GM19438 (cell line): ENCODE results near the gene RPS14.
"Not testable (repeated sequence)": the region's sequence is repeated elsewhere in the genome, so short reads cannot be mapped to it uniquely, and the experiment has no call there.

Source experiments
- ATAC-seq: cut with Tn5 transposase; IDR thresholded peaks from one replicate; pipeline ENCODE4 v1.9.1; 2021; ENCODE audit warnings: low read depth; ENCODE audit not compliant: unreplicated experiment

RPS14 gene

DNA sequence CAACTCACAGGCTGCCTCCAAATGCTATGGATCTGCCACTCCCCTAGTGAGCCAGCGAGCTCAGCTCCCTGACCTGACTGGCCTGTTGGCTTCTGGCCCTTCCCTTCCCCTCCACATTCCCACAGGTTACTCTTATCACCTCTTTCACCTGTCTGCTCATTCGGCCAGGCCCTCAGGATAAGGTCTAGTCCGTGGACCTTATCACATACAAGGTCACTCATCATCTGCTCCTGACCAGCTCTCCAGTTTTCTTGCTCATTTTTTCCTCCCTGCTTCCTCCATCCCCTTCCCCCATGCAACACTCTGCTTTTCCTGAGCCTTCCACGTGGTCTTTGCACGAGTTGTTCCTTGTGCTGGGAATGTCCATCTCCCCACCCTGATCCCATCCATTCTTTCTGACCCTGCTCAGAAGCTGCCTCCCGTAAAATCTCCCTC, 32.5 kb upstream of the RPS14 start:
- ATAC-seq, result no peak

DNA sequence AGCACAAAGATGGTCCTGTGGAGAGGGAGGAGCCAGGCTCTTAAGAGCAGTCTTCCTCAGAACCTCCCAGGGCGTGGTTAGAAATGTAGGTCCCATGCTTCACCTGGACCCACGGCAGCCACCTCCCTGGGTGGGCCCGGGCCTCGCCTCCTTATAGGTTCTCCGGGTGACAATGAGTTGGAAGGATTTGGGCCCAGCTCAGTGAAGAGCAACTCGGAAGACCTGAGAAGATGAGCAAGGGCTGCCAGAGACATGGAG, 32.1 kb upstream of the RPS14 start:
- ATAC-seq, result no peak

- ATAC-seq, result no peak
Observed at GRCh38 chr5:150479416-150479815, 29.9 kb upstream of the RPS14 start.

GRCh38 chr5:150476568-150476967, 27.0 kb upstream of the RPS14 start:
- not testable (repeated sequence) for ATAC-seq

DNA sequence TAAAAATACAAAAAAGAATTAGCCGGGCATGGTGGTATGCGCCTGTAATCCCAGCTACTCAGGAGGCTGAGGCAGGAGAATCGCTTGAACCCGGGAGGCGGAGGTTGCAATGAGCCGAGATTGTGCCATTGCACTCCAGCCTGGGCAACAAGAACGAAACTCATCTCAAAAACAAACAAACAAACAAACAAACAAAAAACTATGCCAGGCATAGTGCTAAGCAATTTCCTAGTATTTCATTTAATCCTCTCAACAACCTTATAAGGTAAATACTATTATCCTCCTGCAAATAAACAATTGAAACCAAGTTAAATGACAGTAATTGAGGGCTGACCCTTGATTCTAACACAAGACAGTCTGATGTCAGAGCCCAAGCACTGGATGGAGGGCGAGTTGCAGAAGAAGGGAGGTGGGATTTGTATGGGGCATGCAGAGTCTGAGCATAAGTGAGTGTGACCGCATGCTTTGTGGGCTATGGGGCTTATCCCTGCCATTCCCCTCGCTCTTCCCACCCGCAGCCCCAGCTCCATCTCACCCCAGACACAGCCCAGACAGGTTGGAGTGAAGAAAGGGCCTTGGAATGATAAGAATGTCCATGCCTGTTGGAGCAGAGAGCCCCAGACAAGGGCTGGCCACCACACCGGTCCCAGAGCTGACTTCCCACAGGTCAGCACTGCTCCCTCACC, 24.3 kb upstream of the RPS14 start:
- ATAC-seq, result no peak

DNA sequence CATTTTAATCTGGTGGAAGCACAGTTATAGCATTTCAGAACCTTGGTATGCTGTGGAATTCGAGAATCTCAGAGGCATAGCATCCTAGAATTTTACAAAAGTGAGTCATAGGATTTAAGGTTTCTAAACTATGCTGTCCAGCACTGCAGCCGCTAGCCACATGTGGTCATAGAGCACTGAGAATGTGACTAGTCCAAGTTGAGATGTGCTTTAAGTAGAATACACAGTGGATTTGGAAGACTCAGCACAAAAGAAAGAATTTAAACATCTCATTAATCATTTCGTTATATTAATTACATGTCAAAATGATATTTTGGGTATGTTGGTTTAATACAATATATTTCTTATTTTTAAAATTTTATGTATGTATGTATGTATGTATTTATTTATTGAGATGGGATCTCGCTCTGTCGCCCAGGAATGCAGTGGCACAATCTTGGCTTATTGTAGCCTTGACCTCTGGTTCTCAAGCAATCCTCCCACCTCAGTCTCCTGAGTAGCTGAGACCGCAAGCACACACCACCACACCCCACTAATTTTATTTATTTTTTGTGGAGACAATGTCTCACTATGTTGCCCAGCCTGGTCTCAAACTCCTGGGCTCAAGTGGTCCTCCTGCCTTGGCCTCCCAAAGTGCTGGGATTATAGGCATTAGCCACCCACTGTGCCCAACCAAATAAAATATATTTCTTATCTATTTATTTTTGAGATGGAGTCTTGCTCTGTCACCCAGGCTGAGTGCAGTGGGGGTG, 20.4 kb upstream of the RPS14 start:
- ATAC-seq, result no peak

- no peak for ATAC-seq
Observed at GRCh38 chr5:150468206-150468605, 18.7 kb upstream of the RPS14 start.

DNA sequence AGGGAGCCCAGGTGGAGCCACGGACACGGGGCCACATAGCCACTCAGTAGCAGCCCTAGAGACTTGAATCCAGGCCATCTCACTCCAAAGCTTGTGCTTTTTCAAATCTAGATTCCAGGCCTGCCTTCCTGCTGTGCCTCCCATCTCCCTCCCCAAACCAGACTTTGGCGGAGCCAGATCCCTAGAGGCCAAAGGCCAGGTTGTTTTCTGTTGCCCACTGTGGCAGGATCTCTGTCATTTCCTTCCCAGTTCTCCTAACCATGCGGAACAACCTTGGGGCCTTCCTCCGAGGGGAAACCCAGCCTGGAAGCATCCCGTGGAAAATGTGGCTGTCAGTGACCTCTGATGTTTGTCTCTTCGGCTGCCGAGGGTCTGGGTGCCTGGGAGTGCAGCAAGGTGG, 16.4 kb upstream of the RPS14 start:
- no peak for ATAC-seq

GRCh38 chr5:150464554-150465012, 15.0 kb upstream of the RPS14 start:
- ATAC-seq, result no peak

GRCh38 chr5:150461231-150461630, 11.7 kb upstream of the RPS14 start:
- peak; percentile 82 for ATAC-seq

DNA sequence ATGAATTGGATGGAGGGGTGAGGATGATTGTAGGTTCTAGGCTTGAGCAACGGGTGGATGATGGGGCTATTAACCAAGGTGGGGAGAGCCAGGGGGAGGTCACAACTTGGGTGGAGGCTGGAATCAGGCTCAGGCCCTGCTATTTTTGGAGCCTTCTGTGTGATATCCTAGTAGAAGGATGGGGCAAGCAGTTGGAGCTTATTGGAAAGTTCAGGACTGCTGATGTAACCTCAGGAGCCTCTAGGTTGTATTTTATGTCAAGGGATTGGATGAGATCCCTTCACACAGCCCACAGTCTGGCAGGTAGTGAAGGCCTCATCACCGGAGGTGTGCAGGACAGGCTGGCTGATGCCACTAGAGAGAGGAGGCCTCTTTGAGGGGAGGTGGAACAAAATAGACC, 11.2 kb upstream of the RPS14 start:
- ATAC-seq, result no peak

DNA sequence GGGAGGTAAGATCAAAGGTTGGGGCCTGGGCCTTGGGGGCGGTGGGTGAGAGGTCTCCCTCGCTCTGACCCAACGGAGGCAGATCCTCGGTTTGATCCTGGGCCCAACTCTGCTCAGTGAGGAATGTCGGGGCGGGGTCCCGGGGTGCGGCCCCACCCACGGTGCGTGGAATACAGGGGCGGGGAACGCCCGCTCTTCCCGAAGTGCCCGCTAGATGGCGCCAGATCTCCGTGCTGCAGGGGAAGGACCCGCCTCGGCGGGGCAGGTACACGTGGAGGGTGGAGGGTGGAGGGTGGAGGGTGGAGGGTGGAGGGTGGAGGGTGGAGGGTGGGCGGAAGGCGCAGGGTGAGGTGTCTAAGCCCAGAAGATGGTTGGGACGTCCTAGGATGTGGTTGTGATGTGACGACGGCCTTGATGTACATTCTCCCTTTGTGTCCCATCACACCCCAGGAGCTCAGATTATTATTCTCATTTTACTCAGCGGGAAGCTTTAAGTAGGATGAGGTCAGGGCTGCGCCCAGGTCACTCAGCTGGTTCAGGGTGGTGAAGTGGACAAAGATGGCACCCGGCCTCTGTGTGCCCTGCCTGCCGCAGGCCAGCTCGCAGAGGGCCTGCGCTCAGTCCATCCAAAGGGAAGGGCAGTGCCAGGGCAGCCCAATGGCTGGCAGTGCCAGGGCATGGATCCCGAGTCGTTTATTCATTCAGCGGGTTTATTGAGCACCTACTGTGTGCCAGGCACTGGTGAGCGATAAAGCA, 9.4 kb upstream of the RPS14 start:
- ATAC-seq, result no peak

GRCh38 chr5:150457562-150458240, 8.2 kb upstream of the RPS14 start:
- ATAC-seq, result no peak

GRCh38 chr5:150457121-150457520, 7.6 kb upstream of the RPS14 start:
- ATAC-seq, result no peak

- ATAC-seq, result no peak
Observed at GRCh38 chr5:150454492-150455229, 5.1 kb upstream of the RPS14 start.

DNA sequence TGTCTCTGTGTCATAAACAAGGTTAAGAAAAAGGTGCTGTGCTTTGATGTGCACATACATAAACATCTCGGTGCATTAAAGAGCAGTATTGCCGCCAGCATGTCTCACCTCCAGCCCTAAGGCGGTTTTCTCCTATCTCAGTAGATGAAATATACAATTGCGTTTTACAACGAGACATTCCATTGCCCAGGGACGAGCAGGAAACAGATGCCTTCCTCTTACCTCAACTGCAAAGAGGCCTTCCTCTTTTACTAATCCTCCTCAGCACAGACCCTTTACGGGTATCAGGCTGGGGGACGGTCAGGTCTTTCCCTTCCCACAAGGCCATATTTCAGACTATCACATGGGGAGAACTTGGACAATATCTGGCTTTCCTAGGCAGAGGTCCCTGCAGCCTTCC, 4.5 kb upstream of the RPS14 start:
- not testable (repeated sequence) for ATAC-seq

GRCh38 chr5:150452914-150453313, 3.4 kb upstream of the RPS14 start:
- ATAC-seq, result no peak

- no peak for ATAC-seq
Observed at GRCh38 chr5:150451594-150451993, 2.1 kb upstream of the RPS14 start.

DNA sequence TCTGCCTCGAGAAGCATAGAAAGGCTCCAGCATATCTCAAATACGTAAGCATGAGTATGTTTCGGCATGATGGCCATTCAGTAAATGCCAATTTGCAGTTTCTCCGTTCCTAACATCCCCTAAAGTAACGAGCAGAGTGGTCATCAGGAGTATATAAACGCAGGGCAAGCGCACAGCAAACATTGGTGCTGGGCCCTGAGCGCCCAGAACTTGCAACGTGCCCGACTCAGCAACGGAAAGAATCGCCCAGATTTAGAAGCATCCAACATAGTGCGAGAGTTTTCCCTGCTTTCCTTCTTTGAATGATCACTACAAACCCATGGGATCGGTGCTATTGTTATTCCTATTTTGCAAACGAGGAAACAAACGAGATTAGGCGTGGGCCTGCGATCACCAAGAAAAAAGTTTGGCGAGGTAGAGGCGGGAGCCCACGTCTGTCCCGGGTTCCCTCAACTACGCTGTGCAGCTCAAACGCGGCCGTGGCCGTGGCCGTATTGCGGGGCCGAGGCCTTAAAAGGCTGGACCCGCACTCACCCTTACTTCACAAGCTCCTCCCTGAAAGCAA, 505 bp downstream of the RPS14 start:
- peak; percentile 42 for ATAC-seq

GRCh38 chr5:150448334-150448733, 1.2 kb downstream of the RPS14 start:
- ATAC-seq, result no peak
